Stomach (tissue), 9 donors: Measurements from ENCODE around the gene CD79B. TPM values are rescaled to one million over a fixed set of nuclear protein-coding genes. Genes with fewer than 3 reads are reported as not detected.
"Not testable (repeated sequence)": the region's sequence is repeated elsewhere in the genome, so short reads cannot be mapped to it uniquely, and the experiment has no call there.

Source experiments
- DNase-seq, 2 donors: peaks; one replicate each; pipeline versions ENCODE4 v3.0.0 to v3.0.0-alpha.2; 2013 to 2019
- H3K27ac ChIP-seq, 5 donors: fragments of 200-600 bp in 4 of 5; sonication (generic) in 4 of 5; one replicate each; pipeline ENCODE4 v1.5.1; 2013 to 2019; ENCODE audit warnings: mild to moderate bottlenecking in 1 of 5, moderate library complexity in 1 of 5
- H3K27me3 ChIP-seq, 3 donors: fragments of 200-600 bp; sonication (generic); one replicate each; pipeline ENCODE4 v1.5.1; 2017 to 2019; ENCODE audit warnings: mixed run types in 1 of 3
- H3K36me3 ChIP-seq, 4 donors: fragments of 200-600 bp; sonication (generic); 1 replicate in 3 of 4; 2 replicates in 1 of 4; pipeline ENCODE4 v1.5.1; 2016 to 2019
- H3K4me1 ChIP-seq, 4 donors: fragments of 200-600 bp; sonication (generic); one replicate each; pipeline ENCODE4 v1.5.1; 2016 to 2019
- H3K4me3 ChIP-seq, 4 donors: fragments of 200-600 bp; sonication (generic) in 3 of 4; one replicate each; pipeline ENCODE4 v1.5.1; 2016 to 2019; ENCODE audit warnings: mild to moderate bottlenecking in 1 of 4
- H3K9me3 ChIP-seq, 4 donors: fragments of 200-600 bp; sonication (generic); one replicate each; pipeline ENCODE4 v1.5.1; 2016 to 2019
- EP300 ChIP-seq: sonication (generic); formaldehyde crosslinking; IDR thresholded peaks from one replicate; pipeline ENCODE4 v1.6.1; 2017; ENCODE audit warnings: antibody characterized with exemption
- POLR2A ChIP-seq, 4 donors: fragments of 450-650 bp; IDR thresholded peaks; one replicate each; pipeline ENCODE4 v1.6.1; 2016; ENCODE audit warnings: antibody characterized with exemption in 4 of 4, control low read depth in 2 of 4, mild to moderate bottlenecking in 1 of 4, moderate library complexity in 1 of 4
- POLR2AphosphoS5 ChIP-seq, 3 donors: sonication (generic); formaldehyde crosslinking; IDR thresholded peaks; one replicate each; pipeline ENCODE4 v1.6.1; 2016; ENCODE audit warnings: antibody characterized with exemption in 3 of 3
- WGBS, 5 donors: extraction: QIAGEN DNeasy Blood & Tissue Kit in 3 of 5; methylation state at CpG; one replicate each; pipeline versions ENCODE4 v1.1.5 to v1.1.7; 2013 to 2018; 5-methylcytosine and 5-hydroxymethylcytosine counted together
- intact Hi-C: fragments of 100-400 bp; cut with DNase I; formaldehyde crosslinking; loops from one replicate; pipeline ENCODE4 v1.15.1; 2023; ENCODE audit warnings: low total_unique reads
- polyA plus RNA-seq, 3 donors: library from polyadenylated mRNA; stranded (reverse); fragments of 200-250 nt; gene quantifications; one replicate each; pipeline ENCODE4 v1.2.3, GENCODE V29; 2013
- total RNA-seq, 5 donors: library from RNA; depleted of rRNA; stranded (reverse); fragments of >200 nt; gene quantifications; one replicate each; pipeline versions ENCODE4 v1.1.0 to v1.2.3, GENCODE V29; 2014 to 2016
- TF ChIP-seq, protein P1 (sequence below), 7 experiments: fragments of 450-650 bp in 4 of 7; fragments of 200-600 bp in 3 of 7; sonication (generic) in 3 of 7; IDR thresholded peaks; one replicate each; pipeline ENCODE4 v1.5.1; 2016 to 2019; ENCODE audit warnings: antibody characterized with exemption in 7 of 7, control low read depth in 2 of 7, mild to moderate bottlenecking in 1 of 7
- donor health status: healthy with polysubstance abuse.
- donor health status: Bipolar disorder and iron deficiency.
- donor health status: healthy.

CD79B gene
- total and polyA plus RNA-seq, 8 donors, result 1.7 to 9.7 (median 5.3) TPM; not detected in 3

DNA sequence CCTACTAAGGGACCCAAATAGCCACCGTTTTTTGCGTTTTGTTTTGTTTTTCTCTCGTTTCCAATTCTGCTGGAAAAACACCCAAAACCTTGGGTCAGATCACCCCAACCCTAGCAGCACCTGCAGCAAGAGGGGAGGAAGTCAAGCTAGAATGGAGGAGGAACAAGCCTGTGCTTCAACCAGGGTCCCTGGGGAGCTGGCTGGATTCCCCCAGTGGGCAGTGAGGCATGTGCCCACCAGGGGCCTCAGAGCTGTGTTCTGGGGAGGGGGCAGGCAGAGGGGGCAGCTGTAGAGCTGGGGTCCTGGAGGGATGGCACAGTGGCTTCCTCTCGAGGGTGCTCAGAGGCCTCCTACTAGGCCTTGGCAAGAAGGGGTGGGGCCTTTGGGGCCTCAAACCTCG is 6.5 kb downstream of the CD79B start:
- TF ChIP-seq POLR2AphosphoS5 (IDR thresholded peaks at IDR 0.05) (no peak), EP300 (no peak), POLR2A (IDR thresholded peaks at IDR 0.05) (no peak)
- TF ChIP-seq, protein P1, sequence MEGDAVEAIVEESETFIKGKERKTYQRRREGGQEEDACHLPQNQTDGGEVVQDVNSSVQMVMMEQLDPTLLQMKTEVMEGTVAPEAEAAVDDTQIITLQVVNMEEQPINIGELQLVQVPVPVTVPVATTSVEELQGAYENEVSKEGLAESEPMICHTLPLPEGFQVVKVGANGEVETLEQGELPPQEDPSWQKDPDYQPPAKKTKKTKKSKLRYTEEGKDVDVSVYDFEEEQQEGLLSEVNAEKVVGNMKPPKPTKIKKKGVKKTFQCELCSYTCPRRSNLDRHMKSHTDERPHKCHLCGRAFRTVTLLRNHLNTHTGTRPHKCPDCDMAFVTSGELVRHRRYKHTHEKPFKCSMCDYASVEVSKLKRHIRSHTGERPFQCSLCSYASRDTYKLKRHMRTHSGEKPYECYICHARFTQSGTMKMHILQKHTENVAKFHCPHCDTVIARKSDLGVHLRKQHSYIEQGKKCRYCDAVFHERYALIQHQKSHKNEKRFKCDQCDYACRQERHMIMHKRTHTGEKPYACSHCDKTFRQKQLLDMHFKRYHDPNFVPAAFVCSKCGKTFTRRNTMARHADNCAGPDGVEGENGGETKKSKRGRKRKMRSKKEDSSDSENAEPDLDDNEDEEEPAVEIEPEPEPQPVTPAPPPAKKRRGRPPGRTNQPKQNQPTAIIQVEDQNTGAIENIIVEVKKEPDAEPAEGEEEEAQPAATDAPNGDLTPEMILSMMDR (IDR thresholded peaks at IDR 0.05), result no peak
- Histone ChIP-seq H3K27me3 (no peaks in the 10 kb centered on the region), H3K4me3 (no peak overlapping the region), H3K27ac (no peak overlapping the region), H3K9me3 (no peaks in the 10 kb centered on the region), H3K4me1 (peaks cover 0 to 1% (median 0%) of the 10 kb centered on the region in 4 donors), H3K36me3 (no peaks in the 10 kb centered on the region)
- 71 to 80% (median 73%) methylated on average over 5 of the region's 5 CpGs for WGBS, 5 donors
- DNase-seq, result no peak
- intact Hi-C loops, result no loop called here

DNA sequence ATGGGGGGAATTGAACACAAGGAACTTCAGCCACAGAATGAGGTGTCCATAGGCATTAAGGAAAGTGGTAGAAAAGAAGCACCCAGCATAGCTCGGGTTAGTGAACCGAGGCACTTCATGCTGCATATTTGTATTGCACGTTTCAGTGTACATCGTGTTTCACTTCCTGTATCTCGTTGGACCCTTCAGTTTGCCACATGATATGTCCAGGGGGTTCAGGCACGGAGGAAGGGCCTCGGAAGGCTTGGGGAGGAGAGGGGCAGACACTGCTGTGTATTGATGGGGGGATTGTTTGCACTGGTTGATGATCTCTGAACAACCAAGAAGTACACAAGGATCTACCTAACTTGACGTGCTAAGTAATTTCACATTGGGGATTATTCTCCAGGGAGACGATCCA is 9.7 kb downstream of the CD79B start:
- H3K4me1 ChIP-seq, intact Hi-C loops, H3K27ac ChIP-seq, H3K36me3 ChIP-seq, DNase-seq, H3K4me3 ChIP-seq, H3K9me3 ChIP-seq: not testable (repeated sequence)
- WGBS, 5 donors, result 70 to 80% (median 72%) methylated on average over 9 of the region's 9 CpGs
- peaks cover 0 to 19% (median 3%) of the 10 kb centered on the region in 3 donors for H3K27me3 ChIP-seq

DNA sequence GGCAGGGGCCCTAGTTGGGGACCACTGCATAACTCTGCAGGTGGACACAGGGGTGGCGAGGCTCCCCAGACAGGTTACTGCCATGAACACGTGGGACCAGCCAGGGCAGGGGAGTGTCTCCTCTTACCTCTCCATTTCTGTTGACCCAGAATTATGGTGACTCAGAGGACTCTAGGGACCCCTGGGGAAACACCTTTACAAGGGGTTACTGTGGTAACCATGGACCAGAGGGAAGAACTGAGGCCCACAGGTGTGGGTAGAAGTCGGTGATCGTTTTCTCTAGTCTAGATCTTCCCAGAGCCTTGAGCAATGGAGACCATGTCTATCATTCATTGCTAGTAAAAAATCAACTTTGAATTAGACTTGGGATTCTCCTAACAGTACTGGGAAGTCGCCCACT is 11.4 kb downstream of the CD79B start:
- H3K27ac ChIP-seq, H3K4me3 ChIP-seq, H3K9me3 ChIP-seq, H3K36me3 ChIP-seq, intact Hi-C loops, H3K4me1 ChIP-seq, DNase-seq: not testable (repeated sequence)
- WGBS, 5 donors, result 80 to 88% (median 84%) methylated on average over 5 of the region's 5 CpGs
- peaks cover 0 to 19% (median 3%) of the 10 kb centered on the region in 3 donors for H3K27me3 ChIP-seq

DNA sequence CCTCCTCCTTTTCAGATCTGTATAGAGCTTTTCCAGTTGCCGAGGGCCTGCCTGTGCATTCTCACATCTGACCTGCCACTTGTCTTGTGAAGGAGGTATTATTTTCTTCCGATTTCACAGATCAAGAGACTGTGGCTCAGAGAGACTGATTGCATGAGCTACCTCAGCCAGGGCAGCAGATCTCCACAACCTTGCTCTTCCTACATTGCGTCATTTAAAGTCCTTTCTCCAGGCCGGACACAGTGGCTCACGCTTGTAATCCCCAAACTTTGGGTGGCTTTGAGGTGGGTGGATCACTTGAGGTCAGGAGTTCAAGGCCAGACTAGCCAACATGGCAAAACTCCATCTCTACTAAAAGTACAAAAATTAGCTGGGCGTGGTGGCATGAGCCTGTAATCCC is 12.1 kb downstream of the CD79B start:
- H3K4me3 ChIP-seq, H3K36me3 ChIP-seq, DNase-seq, H3K4me1 ChIP-seq, H3K27ac ChIP-seq, intact Hi-C loops, H3K9me3 ChIP-seq: not testable (repeated sequence)
- peaks cover 0 to 19% (median 3%) of the 10 kb centered on the region in 3 donors for H3K27me3 ChIP-seq
- WGBS, 5 donors, result 80 to 90% (median 80%) methylated on average over 6 of the region's 6 CpGs

DNA sequence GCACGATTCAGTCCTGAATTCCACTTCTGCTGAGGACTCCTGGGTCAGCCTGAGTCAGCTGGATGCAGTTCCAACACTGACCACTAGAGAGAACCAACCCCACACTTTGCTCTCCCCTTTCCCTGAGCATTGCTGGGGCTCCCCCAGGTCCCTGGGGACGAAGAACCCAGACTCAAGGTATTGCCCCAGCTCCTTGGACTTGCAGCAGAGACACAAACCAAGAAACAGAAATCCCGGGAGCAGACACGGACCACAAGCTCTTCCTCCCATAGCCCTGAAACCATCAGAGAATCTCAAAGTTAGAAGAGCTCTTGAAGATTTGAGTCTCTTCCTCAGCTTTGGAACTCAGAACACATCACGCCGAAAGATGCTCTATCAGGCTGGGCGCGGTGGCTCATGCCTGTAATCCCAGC is 12.8 kb downstream of the CD79B start:
- DNase-seq, result peak; percentile 63 to 83
- Histone ChIP-seq H3K27ac (no peak overlapping the region), H3K36me3 (no peaks in the 10 kb centered on the region), H3K4me1 (peaks cover 0 to 4% (median 0%) of the 10 kb centered on the region in 4 donors), H3K4me3 (no peak overlapping the region), H3K9me3 (no peaks in the 10 kb centered on the region), H3K27me3 (peaks cover 0 to 19% (median 3%) of the 10 kb centered on the region in 3 donors)
- 42 to 48% (median 44%) methylated on average over 8 of the region's 8 CpGs for WGBS, 5 donors
- TF ChIP-seq, protein P1 (IDR thresholded peaks at IDR 0.05), result peak in 6 of 7 experiments; percentile 86 to 98 (median 93)
- TF ChIP-seq POLR2AphosphoS5 (IDR thresholded peaks at IDR 0.05) (no peak), POLR2A (IDR thresholded peaks at IDR 0.05) (no peak)
- intact Hi-C loops, result loop anchor here (10.0 kb wide), 1 partner anchor 215 kb away; the partner anchor contains the start of gene ERN1

DNA sequence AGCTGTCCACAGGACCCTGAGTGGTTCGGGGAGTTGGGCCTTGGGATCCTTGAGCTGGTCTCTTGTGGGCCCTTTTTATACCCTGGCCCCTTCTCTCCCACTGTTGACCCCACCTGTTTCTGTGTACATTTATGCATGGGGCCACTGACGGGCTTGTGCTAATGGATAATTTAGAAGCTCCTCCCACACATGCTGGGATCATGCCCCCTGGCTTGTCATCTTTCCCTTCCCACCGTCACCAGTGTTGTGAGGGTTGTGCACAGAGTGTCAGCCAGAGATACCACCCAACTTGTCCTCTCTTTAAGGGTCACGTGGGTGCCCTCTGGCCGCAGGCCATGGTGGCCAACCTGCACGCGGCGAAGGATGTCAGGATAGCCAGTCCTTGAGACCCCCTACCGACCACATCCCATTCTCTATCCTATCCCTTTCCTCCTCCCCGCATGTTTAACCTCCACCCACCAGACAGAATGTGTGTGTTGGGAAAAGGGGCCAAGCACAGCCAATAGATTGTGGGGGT is 13.3 kb downstream of the CD79B start, which contains the start of gene GH1:
GH1 (minus strand) TSS at position 51 of the 517 bp plus-strand sequence. CDS start 63 bp downstream, outside the sequence.
- intact Hi-C loops, result loop anchor here (10.0 kb wide), 1 partner anchor 216 kb away; the partner anchor contains the start of gene ERN1
- peaks cover 0 to 19% (median 3%) of the 10 kb centered on the region in 3 donors for H3K27me3 ChIP-seq
- H3K4me3 ChIP-seq, H3K9me3 ChIP-seq, H3K4me1 ChIP-seq, H3K36me3 ChIP-seq, H3K27ac ChIP-seq, DNase-seq: not testable (repeated sequence)
- 44 to 51% (median 46%) methylated on average over 10 of the region's 10 CpGs for WGBS, 5 donors
